Astrocyte (in vitro differentiated cells and primary cell): ENCODE results near the gene FTSJ1.

Experiments used
- CTCF ChIP-seq: IDR thresholded peaks from 2 replicates; pipeline ENCODE4 v1.5.1; 2011; ENCODE audit warnings: low read depth, mild to moderate bottlenecking, inconsistent platforms, low read length, moderate library complexity; ENCODE audit not compliant: insufficient read depth
- EZH2 ChIP-seq: IDR thresholded peaks from 2 replicates; pipeline ENCODE4 v1.6.1; 2012; ENCODE audit warnings: mild to moderate bottlenecking, low read length, inconsistent platforms; ENCODE audit not compliant: insufficient read depth

- TF ChIP-seq CTCF (no peak), EZH2 (no peak)
Observed at GRCh38 chrX:48492293-48492910, 16.4 kb downstream of the FTSJ1 start.
